Limb (tissue), 2 donors: ENCODE data around the gene IPO7.

ENCODE experiments used
- DNase-seq, 2 donors: peaks; one replicate each; pipeline ENCODE4 v3.0.0-alpha.2; 2016; ENCODE audit errors: extremely low spot score in 2 of 2

IPO7 gene

GRCh38 chr11:9490376-9490775, 105.9 kb downstream of the IPO7 start:
- no peak for DNase-seq

GRCh38 chr11:9493492-9493891, 109.0 kb downstream of the IPO7 start:
- no peak for DNase-seq

- no peak for DNase-seq
Measured at GRCh38 chr11:9494316-9494715, 109.9 kb downstream of the IPO7 start.

- no peak for DNase-seq
Measured at GRCh38 chr11:9495803-9496514, 111.5 kb downstream of the IPO7 start.
